ENCODE measurements around the gene TMEM100.
"Not testable (repeated sequence)": the region's sequence is repeated elsewhere in the genome, so short reads cannot be mapped to it uniquely, and the experiment has no call there.

TMEM100 gene

GRCh38 chr17:55687037-55687436 lies 35.6 kb downstream of the TMEM100 start:
- DNase-seq (ENCODE audit: low read depth in 3 of 3): no peak

GRCh38 chr17:55683550-55684315 lies 38.9 kb downstream of the TMEM100 start:
- DNase-seq (ENCODE audit: low read depth in 3 of 3): no peak

- DNase-seq (ENCODE audit: low read depth in 3 of 3): no peak
Observed at GRCh38 chr17:55681342-55681700, 41.3 kb downstream of the TMEM100 start.

GRCh38 chr17:55680686-55681341 lies 41.9 kb downstream of the TMEM100 start:
- DNase-seq (ENCODE audit: low read depth in 3 of 3): no peak

- no peak for DNase-seq (ENCODE audit: low read depth in 3 of 3)
Observed at GRCh38 chr17:55677446-55677845, 45.2 kb downstream of the TMEM100 start.

GRCh38 chr17:55676274-55676673 lies 46.4 kb downstream of the TMEM100 start:
- DNase-seq (ENCODE audit: low read depth in 3 of 3): no peak

GRCh38 chr17:55673743-55674506 lies 48.7 kb downstream of the TMEM100 start:
- DNase-seq (ENCODE audit: low read depth in 3 of 3): no peak

- DNase-seq (ENCODE audit: low read depth in 3 of 3): no peak
Observed at GRCh38 chr17:55672585-55673501, 49.8 kb downstream of the TMEM100 start.

GRCh38 chr17:55672010-55672409 lies 50.7 kb downstream of the TMEM100 start:
- DNase-seq (ENCODE audit: low read depth in 3 of 3): not testable (repeated sequence)

Measured in stimulated activated CD4-positive, alpha-beta T cell treated with anti-CD3 and anti-CD28 coated beads, TNF-alpha, amount 100 ng/mL, for 48 hours (primary cell).